ENCODE data around the gene GRAP.

Gene GRAP

DNA sequence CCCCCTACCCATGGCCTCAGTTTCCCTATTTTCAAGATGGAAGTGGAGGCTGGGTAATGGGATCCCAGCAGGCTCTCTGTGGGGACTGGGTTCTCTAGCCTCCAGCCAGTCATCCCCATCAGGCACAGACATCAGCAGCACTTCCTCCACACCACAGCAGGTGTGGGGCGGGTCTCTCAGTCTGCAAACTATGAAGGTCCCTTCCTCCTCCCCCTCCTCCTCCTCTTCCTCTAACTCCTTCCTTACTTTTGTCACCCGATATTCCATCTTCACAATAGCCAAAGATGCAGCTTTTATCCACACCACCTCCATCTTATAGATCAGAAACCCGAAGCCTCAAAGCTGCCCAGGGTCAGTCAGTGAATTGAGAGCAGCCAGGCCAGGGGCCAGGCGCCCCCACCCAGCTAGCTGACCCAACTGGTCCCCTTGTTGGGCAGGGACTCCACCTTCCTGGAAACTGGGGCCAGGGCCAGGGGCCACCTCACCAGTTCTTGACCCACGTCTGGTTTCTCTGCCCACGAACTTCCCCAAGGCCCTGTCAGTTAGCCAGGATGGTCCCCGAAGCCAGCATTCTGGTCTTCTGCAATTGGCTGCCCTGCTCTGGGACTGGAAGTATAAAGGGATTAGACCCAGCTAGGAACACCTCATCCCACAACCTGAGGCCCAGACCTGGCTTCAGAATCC is 44.7 kb downstream of the GRAP start:
- DNase-seq, result no peak

GRCh38 chr17:19000531-19001325 is 46.0 kb downstream of the GRAP start:
- no peak for DNase-seq

DNA sequence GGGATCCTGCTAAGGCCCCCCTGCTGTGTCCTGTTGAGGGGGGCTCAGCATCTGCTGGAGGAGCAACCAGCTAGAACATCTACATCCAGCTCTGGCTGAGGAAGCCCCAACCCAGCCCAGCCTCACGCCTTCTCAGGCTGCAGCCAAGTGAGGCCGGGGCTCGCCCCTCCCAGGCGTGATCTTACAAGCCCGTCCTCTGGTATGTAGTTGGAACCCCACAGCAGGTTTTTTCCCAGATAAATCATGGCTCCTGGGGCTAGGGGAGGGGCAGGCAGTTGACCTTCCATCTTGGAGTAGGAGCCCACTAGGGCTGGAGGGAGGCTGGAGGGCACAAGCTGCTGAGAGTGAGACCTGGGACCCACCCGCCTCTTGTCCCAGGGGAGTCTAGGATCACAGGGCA is 46.8 kb downstream of the GRAP start:
- DNase-seq, result no peak

DNA sequence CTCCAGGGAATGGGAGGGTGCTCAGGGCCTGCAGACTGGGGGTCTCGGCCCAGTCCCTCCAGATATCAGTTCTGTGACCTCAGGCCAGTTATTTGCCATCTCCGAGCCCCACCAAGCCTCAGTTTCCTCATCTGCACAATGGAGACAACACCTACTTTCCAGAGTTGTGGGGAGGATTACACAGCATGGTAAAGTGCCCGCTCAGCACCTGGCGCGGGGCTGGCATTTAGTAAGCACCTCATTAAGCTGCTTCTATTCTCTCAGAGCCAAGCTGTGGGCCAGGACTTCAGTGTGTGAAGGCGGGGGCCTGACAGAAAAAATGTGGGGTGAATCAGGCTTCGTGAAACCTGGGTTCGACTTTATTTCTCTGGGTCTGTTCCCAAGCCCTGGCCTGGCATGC is 47.4 kb downstream of the GRAP start:
- DNase-seq, result no peak

DNA sequence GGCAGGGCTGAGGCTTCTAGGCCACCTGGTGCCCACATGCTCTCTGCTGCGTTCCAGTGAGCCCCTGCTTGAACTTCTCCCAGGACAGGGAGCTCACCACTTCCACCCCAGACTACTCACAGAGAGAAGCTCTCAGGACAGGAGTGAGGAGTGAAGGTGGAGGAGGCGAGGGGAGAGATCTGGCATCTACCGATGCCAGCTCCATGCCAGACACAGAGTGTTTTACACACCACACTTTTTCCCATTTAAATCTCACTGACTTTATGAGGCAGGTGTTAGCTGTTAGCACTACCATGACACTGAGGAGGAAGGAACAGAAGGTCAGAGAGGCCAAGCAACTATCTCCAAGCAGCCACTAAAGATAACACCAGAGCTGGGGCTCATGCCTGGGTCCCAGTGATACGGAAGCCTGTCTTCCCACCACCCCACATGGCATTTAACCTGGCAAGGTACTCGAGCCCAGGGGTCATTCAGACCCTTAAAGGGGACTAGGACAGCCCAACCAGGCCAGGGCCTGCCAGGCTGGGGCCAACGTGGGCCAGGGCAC is 49.0 kb downstream of the GRAP start:
- no peak for DNase-seq

DNA sequence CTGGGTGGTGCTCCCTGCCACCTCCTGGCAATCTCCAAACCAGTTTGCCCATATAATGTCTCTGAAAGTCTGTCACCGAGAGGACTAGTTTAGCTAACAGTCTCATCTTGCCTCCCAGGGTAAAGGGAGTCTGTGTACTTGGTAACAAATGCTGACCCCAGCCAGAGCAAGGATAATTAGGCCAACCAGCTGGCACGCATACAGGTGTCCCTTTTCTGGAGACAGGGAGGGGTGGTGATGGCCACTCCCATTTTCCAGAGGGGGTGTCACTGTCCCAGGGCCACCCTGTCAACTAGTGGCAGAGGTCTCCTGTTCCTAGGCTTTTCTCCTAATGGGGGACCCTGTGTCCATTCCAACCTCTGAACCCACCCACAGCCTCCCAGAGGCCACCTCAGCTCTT is 50.3 kb downstream of the GRAP start:
- DNase-seq, result no peak

DNA sequence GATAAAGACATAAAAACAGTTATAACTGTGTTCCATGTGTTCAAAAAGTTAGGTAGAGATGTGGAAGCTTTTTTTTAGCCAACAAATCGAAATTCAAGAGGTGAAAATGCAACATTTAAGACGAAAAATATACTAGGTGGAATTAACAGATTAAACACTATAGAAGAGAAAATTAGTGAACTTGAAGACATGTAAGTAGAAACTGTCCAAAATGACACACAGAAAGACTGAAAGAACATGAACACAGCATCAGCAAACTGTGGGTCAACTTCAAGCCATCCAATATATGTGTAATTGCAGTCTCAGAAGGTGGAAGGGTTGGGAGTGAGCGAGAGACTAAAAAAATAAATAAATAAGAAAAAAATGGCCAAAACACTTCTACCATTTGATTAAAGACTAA is 51.5 kb downstream of the GRAP start:
- DNase-seq, result no peak

DNA sequence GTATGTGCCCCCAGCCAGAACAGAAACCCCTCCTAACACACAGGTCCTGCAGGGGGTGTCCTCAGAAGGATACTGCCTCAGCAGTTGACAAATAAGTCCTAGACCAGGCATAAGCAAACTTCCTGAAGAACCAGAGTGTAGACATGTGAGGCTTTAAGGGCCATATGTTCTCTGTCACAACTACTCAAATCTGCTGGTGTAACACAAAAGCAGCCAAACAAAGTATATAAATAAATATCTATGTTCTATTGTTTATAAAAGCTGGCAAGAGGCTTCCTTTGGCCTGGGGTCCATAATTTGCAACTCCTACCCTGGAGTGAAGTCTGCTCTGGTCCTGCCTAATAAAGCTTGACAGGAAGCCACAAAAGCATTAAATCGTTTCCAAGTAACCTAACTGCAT is 52.1 kb downstream of the GRAP start:
- DNase-seq, result no peak

- no peak for DNase-seq
Measured at GRCh38 chr17:18993905-18994526, 52.7 kb downstream of the GRAP start.

GRCh38 chr17:18992454-18993130 is 54.2 kb downstream of the GRAP start:
- no peak for DNase-seq

DNA sequence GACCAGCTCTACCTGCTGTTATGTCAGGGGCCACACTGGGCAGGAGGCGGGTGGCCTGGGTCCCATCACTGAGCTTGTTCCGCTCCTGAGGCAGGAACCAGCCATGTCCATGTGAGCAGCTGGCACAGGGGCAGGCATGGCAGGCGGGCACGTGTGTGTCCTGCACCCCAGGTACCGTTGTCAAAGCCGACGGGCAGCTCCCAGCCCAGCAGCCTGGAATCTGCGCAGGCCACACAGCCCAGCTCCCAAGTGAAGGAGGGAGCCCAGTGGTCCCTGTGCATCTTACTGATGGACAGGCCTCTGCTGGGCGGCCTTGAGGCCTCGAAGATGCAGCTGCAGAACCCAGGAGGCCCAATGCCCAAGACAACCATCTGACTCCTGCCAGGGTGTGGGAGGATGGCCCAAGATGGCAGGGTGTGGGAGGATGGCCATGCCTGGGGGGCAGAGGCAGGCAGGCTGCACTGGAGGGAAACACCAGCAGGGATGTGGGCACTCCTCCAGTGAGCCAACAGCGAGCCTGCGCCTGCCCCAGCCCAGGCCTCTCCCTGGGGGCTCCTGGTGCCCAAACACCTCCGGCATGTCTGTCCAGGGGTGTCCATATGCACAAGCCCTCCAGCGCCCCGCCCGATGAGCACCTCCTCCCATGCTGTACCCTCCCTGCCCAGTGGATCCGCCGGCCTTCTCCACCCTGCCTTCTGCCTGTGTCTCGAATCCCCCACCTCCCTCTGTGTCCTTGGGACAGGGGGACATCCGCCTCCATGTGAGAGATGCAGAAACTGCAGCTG is 55.0 kb downstream of the GRAP start:
- DNase-seq, result no peak

GRCh38 chr17:18990331-18990730 is 56.4 kb downstream of the GRAP start:
- DNase-seq, result no peak

DNA sequence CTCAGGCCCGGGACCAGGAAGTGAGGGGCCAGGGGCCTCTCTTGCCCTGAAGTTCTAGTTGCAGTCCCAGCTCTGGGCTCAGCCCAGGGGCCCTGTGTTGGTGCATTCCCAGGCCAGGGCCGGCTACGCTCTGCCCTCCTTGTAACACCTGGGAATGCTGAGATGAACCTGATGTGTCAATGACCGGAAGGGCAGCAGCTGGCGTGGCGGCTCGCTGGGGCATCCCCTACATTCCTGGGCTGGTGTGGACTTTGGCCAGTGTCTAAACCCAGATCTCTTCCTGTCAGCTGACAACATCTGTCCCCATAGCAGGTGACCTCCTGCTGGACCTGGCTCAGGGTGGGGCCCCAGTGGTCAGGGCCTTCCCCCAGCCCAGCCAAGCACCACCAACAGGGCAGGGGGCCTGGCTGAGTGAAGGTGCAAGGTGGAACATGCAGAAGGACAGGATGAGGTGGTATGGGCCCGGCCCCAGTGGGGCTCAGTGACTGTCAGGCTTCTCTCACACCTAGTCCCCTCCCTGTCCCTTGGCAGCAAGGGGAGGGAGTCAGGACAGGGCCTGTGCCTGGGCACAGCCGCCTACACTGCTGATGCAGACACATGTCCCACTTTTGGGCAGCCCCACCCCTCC is 58.1 kb downstream of the GRAP start:
- no peak for DNase-seq

- DNase-seq, result no peak
Measured at GRCh38 chr17:18987862-18988545, 58.8 kb downstream of the GRAP start.

GRCh38 chr17:18987230-18987610 is 59.5 kb downstream of the GRAP start:
- DNase-seq, result no peak

GRCh38 chr17:18986541-18987229 is 60.1 kb downstream of the GRAP start:
- no peak for DNase-seq

DNA sequence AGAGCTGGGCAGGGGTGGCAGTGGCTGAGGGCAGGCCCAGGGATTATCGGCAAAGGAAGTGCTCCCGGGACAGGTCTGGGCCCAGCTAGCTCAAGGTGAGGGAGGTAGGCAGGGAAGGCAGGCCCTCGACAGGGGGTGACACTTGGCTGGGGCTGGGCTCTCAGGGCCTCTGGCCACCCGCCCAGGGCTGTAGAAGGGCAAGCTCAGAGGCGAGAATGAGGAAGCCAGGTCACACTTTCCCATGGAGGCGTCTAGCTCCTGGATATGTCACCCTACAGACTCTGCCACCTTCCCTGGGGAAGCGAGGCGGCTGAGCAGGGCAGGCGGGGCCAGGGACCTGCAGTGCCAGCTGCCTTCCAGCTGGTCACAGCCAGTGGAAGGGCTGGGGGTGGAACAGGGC is 61.3 kb downstream of the GRAP start:
- no peak for DNase-seq

DNA sequence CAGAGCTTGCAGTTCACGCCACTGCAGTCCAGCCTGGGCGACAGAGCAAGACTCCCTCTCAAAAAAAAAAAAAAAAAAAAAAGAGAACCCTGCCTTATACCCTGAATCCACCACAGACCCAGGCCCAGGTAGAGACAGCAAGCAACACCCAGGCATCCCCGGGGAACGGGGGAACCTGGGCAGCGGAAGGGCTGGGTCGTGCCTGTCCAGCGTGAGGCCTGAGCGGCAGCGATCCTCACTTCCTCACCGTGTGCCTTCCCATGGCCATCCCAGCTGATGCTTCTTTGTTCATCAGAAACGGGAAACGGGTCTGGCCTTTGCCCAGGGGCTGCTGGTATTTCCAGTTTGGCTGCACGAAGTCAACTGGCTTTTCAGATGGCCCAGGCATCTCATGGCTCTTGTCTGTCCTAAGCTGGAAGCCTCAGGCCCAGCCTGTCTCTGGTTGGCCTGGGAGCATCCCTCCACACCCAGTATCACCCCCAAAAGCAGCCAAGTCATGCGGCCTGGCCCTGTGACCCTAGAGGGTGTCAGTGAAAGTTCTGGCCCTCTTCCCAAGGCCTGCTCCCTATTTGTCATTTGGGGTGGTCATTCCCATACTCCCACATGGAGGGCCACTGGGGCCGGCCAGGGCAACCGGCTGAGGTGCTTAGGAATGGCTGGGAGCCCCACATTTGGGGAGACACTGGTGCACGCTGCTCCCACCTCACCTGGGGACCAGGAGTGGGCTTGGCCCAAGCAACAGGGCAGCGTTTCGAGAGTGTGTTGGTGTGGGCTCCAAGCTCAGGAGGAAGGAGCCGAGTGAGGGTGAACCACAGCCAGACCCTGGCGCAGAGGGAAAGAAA is 62.3 kb downstream of the GRAP start:
- DNase-seq, result no peak

GRCh38 chr17:18981642-18982424 is 64.9 kb downstream of the GRAP start:
- DNase-seq, result no peak

Data from NCI-H1417 treated with DMSO at 0.1 percent for 48 hours (cell line).